Smooth muscle cell (in vitro differentiated cells): ENCODE results near the gene FNTB. TPM values are rescaled to one million over a fixed set of nuclear protein-coding genes. Genes with fewer than 3 reads are reported as not detected.

Source experiments
- DNase-seq: peaks from one replicate; lab custom pipeline; 2025; ENCODE audit not compliant: unreplicated experiment; lab: John Stamatoyannopoulos, UW
- H2AFZ ChIP-seq: fragments of 200-600 bp; sonication (generic); 2 replicates; pipeline ENCODE4 v1.6.0; 2016; ENCODE audit warnings: antibody characterized with exemption, low read depth, mild to moderate bottlenecking
- H3F3A ChIP-seq: fragments of 200-600 bp; sonication (generic); 2 replicates; pipeline ENCODE4 v1.6.0; 2017; ENCODE audit warnings: antibody characterized with exemption, low read depth
- H3K27ac ChIP-seq: fragments of 200-600 bp; sonication (generic); 2 replicates; pipeline ENCODE4 v1.5.1; 2016; ENCODE audit warnings: low read depth, mild to moderate bottlenecking
- H3K27me3 ChIP-seq: fragments of 200-600 bp; sonication (generic); 2 replicates; pipeline ENCODE4 v1.6.1; 2016; ENCODE audit warnings: low read depth, mild to moderate bottlenecking
- H3K36me3 ChIP-seq: fragments of 200-600 bp; sonication (generic); 2 replicates; pipeline ENCODE4 v1.5.1; 2016; ENCODE audit warnings: low read depth
- H3K4me1 ChIP-seq: fragments of 200-600 bp; sonication (generic); 2 replicates; pipeline ENCODE4 v1.5.1; 2016; ENCODE audit warnings: low read depth
- H3K4me2 ChIP-seq: fragments of 200-600 bp; sonication (generic); 2 replicates; pipeline ENCODE4 v1.6.0; 2016; ENCODE audit warnings: mild to moderate bottlenecking
- H3K4me3 ChIP-seq: fragments of 200-600 bp; sonication (generic); 2 replicates; pipeline ENCODE4 v1.5.1; 2016; ENCODE audit warnings: mild to moderate bottlenecking
- H3K79me2 ChIP-seq: fragments of 200-600 bp; sonication (generic); 2 replicates; pipeline ENCODE4 v1.6.0; 2016; ENCODE audit warnings: low read depth, mild to moderate bottlenecking
- H3K9ac ChIP-seq: fragments of 200-600 bp; sonication (generic); 2 replicates; pipeline ENCODE4 v1.6.0; 2016; ENCODE audit warnings: low read depth
- H3K9me3 ChIP-seq: fragments of 200-600 bp; sonication (generic); replicated peaks from 2 replicates; pipeline ENCODE4 v1.5.1; 2016; ENCODE audit warnings: low read depth
- H4K20me1 ChIP-seq: fragments of 200-600 bp; sonication (generic); 2 replicates; pipeline ENCODE4 v1.6.0; 2016; ENCODE audit warnings: low read depth
- WGBS: methylation state at CpG from one replicate; pipeline ENCODE4 v1.1.7; 2016; ENCODE audit warnings: low lambda C conversion rate; 5-methylcytosine and 5-hydroxymethylcytosine counted together
- polyA plus RNA-seq: library from polyadenylated mRNA; unstranded; fragments of >200 nt; fragmentation: Nextera tagmentation; extraction: Ambion mirVana; gene quantifications from 2 replicates; pipeline ENCODE4 v1.2.1, GENCODE V29; 2016
- total RNA-seq: library from RNA; depleted of rRNA; stranded (reverse); fragments of >200 nt; gene quantifications from 2 replicates; pipeline ENCODE4 v1.2.3, GENCODE V29; 2014
- TF ChIP-seq, protein P1 (sequence below): fragments of 200-600 bp; sonication (generic); IDR thresholded peaks from 2 replicates; pipeline ENCODE4 v1.5.1; 2017; ENCODE audit warnings: borderline replicate concordance, mild to moderate bottlenecking, antibody characterized with exemption; ENCODE audit not compliant: insufficient read depth, poor library complexity, severe bottlenecking

The FNTB gene
- total and polyA plus RNA-seq, 2 experiments from 2014 or later: 9.3 to 16.3 TPM

DNA sequence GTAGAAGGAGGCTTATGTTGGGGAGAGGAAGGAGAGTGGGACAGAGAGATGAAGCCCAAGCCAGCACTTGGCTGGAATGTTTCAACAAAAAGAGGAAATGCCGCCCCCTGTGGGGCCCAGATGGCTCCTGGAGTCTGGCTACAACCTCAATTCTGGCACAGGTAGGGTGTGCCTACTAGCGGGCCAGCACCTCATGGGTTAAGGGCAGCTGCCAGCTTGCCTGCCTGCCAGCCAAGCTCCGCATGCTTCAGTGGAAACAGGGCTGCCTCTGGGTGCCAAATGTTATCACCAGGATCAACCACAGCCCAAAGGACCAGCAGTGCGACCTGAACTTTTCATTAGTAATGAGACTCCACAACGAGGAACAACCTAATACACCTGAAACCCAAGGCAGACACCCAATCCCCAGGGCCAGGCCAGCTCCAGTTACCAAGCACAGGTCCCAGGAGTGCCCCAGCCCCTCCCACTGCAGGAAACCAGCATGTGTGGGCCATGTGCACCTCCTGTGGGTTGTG lies 25.9 kb upstream of the FNTB start:
- H3K27ac ChIP-seq: no peak overlapping the region
- no peaks in the 10 kb centered on the region for H3K27me3 ChIP-seq
- no peak overlapping the region for H3K9ac ChIP-seq
- H4K20me1 ChIP-seq: peaks cover 13% of the 10 kb centered on the region
- no peaks in the 10 kb centered on the region for H3K9me3 ChIP-seq
- H3K4me3 ChIP-seq: no peak overlapping the region
- H3K36me3 ChIP-seq: no peaks in the 10 kb centered on the region
- no peak overlapping the region for H2AFZ ChIP-seq
- no peak for DNase-seq
- peaks cover 2% of the 10 kb centered on the region for H3K4me1 ChIP-seq
- no peaks in the 10 kb centered on the region for H3K79me2 ChIP-seq
- TF ChIP-seq, protein P1, sequence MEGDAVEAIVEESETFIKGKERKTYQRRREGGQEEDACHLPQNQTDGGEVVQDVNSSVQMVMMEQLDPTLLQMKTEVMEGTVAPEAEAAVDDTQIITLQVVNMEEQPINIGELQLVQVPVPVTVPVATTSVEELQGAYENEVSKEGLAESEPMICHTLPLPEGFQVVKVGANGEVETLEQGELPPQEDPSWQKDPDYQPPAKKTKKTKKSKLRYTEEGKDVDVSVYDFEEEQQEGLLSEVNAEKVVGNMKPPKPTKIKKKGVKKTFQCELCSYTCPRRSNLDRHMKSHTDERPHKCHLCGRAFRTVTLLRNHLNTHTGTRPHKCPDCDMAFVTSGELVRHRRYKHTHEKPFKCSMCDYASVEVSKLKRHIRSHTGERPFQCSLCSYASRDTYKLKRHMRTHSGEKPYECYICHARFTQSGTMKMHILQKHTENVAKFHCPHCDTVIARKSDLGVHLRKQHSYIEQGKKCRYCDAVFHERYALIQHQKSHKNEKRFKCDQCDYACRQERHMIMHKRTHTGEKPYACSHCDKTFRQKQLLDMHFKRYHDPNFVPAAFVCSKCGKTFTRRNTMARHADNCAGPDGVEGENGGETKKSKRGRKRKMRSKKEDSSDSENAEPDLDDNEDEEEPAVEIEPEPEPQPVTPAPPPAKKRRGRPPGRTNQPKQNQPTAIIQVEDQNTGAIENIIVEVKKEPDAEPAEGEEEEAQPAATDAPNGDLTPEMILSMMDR: no peak
- no peaks in the 10 kb centered on the region for H3F3A ChIP-seq
- 69% methylated on average over 5 of the region's 5 CpGs for WGBS
- H3K4me2 ChIP-seq: no peak overlapping the region

DNA sequence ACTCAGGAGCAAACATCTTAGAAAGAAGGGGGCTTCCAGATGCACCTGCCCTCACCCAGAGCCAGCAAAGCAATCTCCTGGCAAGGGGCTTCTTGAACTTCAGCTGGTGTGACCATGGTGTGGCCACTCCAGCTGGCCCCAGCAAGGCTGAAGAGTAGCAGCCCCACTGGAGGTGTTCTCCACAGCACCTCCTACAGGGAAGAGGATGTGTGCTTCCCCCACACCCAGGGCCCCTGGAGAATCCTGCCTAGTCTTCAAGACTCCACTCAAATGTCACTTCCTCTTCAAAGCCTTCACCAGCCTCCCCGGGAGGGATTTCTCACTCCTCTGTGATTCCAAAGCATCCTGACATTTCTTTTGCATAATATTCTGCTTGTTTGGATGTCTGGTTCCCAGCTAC lies 23.1 kb upstream of the FNTB start:
- DNase-seq: no peak
- Histone ChIP-seq H3K79me2 (no peaks in the 10 kb centered on the region), H3K9me3 (no peaks in the 10 kb centered on the region), H2AFZ (no peak overlapping the region), H3K36me3 (no peaks in the 10 kb centered on the region), H3K4me1 (peaks cover 2% of the 10 kb centered on the region), H3K27ac (no peak overlapping the region), H3K27me3 (no peaks in the 10 kb centered on the region), H3K9ac (no peak overlapping the region), H3K4me2 (no peak overlapping the region), H3K4me3 (no peak overlapping the region), H3F3A (no peaks in the 10 kb centered on the region), H4K20me1 (peaks cover 10% of the 10 kb centered on the region)
- WGBS: 80% methylated on average over 1 of the region's 1 CpG
- TF ChIP-seq, protein P1: no peak

DNA sequence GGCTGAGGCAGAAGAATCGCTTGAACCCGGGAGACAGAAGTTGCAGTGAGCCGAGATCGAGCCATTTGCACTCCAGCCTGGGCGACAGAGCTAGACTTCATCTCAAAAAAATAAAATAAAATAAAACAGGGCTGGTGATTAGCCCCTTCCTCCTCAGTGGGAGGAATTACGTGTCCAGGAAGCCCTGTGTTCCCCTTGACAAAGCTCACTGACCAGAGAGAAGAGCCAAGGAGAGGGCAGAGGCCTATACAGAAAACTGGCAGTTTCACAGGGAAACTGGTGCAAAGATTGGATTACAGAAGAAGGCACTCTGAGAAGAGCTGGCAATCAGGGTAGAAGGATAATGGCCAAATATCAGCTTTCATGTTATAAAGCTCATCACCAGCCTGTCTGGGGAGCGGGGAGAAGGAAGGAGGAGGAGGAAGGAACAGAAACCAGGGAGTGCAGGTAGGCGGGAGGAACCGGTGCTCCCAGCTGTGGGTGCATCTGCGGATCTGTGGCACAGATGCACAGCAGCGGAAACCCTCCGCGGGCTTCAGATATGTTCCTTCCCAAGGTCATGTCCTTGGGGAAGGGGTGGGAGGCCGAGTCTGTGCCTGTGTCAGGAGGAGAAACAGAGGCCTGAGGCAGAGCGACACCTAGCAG lies 21.2 kb upstream of the FNTB start:
- no peak overlapping the region for H3K4me3 ChIP-seq

More for the DNA sequence above, 21.2 kb upstream of the FNTB start:
- Histone ChIP-seq H3K4me1 (peaks cover 2% of the 10 kb centered on the region), H3K4me2 (no peak overlapping the region), H3F3A (no peaks in the 10 kb centered on the region), H3K79me2 (no peaks in the 10 kb centered on the region), H2AFZ (no peak overlapping the region), H3K9me3 (no peaks in the 10 kb centered on the region), H3K36me3 (no peaks in the 10 kb centered on the region), H3K27ac (no peak overlapping the region), H3K27me3 (no peaks in the 10 kb centered on the region), H4K20me1 (peaks cover 16% of the 10 kb centered on the region), H3K9ac (no peak overlapping the region)
- WGBS: 95% methylated on average over 14 of the region's 15 CpGs
- TF ChIP-seq, protein P1: no peak
- no peak for DNase-seq
